ENCODE measurements around the gene MOCOS.
"Not testable (repeated sequence)": the region's sequence is repeated elsewhere in the genome, so short reads cannot be mapped to it uniquely, and the experiment has no call there.

The MOCOS gene

GRCh38 chr18:36200354-36200771, 13.1 kb downstream of the MOCOS start:
- in situ Hi-C loops (cut with MboI; ENCODE audit: low sequenced_read_pairs) = no loop called here
- peaks cover 8% of the 10 kb centered on the region for H3K4me1 ChIP-seq
- no peak for DNase-seq (ENCODE audit: low spot score in 2 of 2)
- no peaks in the 10 kb centered on the region for H3K9me3 ChIP-seq
- no peaks in the 10 kb centered on the region for H3K27me3 ChIP-seq (ENCODE audit: low read depth)
- no peaks in the 10 kb centered on the region for H3K36me3 ChIP-seq (replicated peaks)
- no peak overlapping the region for H3K4me3 ChIP-seq

- H3K36me3 ChIP-seq (replicated peaks) = no peaks in the 10 kb centered on the region
- H3K4me3 ChIP-seq = no peak overlapping the region
- in situ Hi-C loops (cut with MboI; ENCODE audit: low sequenced_read_pairs) = no loop called here
Observed at GRCh38 chr18:36201765-36202164, 14.5 kb downstream of the MOCOS start.

DNA sequence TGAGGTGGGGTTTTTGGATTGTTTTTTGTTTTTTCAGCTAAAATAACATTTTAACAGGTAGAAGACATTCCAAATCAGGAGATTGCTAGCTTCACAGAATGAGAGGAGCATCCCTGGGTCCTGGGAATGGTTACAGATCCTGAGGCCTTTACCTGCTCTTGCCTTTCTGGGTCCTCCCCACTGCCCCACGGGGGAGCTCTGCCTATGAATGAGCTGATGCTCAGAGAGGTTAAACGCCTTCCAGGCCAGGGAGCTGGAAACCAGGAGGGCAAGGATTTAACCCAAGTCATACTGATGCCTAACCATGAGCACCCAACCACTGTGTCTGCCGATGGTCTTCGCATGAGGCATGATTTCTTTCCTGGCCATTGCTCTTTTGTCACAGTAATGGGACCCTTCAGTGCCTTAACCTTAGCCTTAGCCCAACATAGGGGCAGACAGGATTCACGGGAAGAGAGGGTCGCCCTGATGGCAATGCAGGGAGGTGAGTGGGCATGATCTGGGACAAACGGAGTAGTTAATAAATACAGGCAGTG, 16.1 kb downstream of the MOCOS start:
- Histone ChIP-seq H3K36me3 (replicated peaks) (0 out of 2 replicates have a peak, but pooled peaks cover 1% of the 10 kb centered on the region), H3K9me3 (peaks cover under 1% of the 10 kb centered on the region; the same call in 1 of the 2 replicates), H3K4me3 (no peak overlapping the region), H3K4me1 (no peaks in the 10 kb centered on the region), H3K27me3 (ENCODE audit: low read depth) (no peaks in the 10 kb centered on the region)
- in situ Hi-C loops (cut with MboI; ENCODE audit: low sequenced_read_pairs) = no loop called here
- DNase-seq (ENCODE audit: low spot score in 2 of 2) = no peak

More at GRCh38 chr18:36201765-36202164, 14.5 kb downstream of the MOCOS start:
- no peak for DNase-seq (ENCODE audit: low spot score in 2 of 2)
- Histone ChIP-seq H3K4me1 (peaks cover 8% of the 10 kb centered on the region), H3K27me3 (ENCODE audit: low read depth) (no peaks in the 10 kb centered on the region), H3K9me3 (no peaks in the 10 kb centered on the region)

GRCh38 chr18:36205166-36205565, 17.9 kb downstream of the MOCOS start:
- Histone ChIP-seq H3K36me3 (replicated peaks) (0 out of 2 replicates have a peak, but pooled peaks cover 5% of the 10 kb centered on the region), H3K9me3 (peaks cover 4% of the 10 kb centered on the region; the same call in 1 of the 2 replicates), H3K4me1 (no peaks in the 10 kb centered on the region), H3K4me3 (no peak overlapping the region), H3K27me3 (ENCODE audit: low read depth) (no peaks in the 10 kb centered on the region)
- in situ Hi-C loops (cut with MboI; ENCODE audit: low sequenced_read_pairs) = no loop called here
- no peak for DNase-seq (ENCODE audit: low spot score in 2 of 2)

- Histone ChIP-seq H3K4me3 (no peak overlapping the region), H3K4me1 (no peaks in the 10 kb centered on the region), H3K9me3 (peaks cover 4% of the 10 kb centered on the region; the same call in 1 of the 2 replicates), H3K27me3 (ENCODE audit: low read depth) (no peaks in the 10 kb centered on the region), H3K36me3 (replicated peaks) (0 out of 2 replicates have a peak, but pooled peaks cover 5% of the 10 kb centered on the region)
- in situ Hi-C loops (cut with MboI; ENCODE audit: low sequenced_read_pairs) = no loop called here
- no peak for DNase-seq (ENCODE audit: low spot score in 2 of 2)
Observed at GRCh38 chr18:36207303-36207702, 20.0 kb downstream of the MOCOS start.

DNA sequence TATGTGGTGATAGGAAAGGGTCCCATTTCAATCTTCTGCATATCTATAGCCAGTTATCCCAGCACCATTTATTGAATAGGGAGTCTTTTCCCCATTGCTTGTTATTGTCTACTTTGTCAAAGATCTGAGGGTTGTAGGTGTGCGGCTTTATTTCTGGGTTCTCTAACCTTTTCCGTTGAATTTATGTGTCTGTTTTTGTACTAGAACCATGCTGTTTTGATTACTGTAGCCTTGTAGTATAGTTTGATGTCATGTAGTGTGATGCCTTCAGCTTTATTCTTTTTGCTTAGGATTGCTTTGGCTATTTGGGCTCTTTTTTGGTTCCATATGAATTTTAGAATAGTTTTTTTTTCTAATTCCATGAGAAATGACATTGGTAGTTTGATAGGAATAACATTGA, 20.7 kb downstream of the MOCOS start:
- H3K9me3 ChIP-seq; DNase-seq (ENCODE audit: low spot score in 2 of 2); H3K27me3 ChIP-seq (ENCODE audit: low read depth); H3K4me1 ChIP-seq; in situ Hi-C loops (cut with MboI; ENCODE audit: low sequenced_read_pairs); H3K4me3 ChIP-seq; H3K36me3 ChIP-seq (replicated peaks): not testable (repeated sequence)

- no peak for DNase-seq (ENCODE audit: low spot score in 2 of 2)
- Histone ChIP-seq H3K27me3 (ENCODE audit: low read depth) (no peaks in the 10 kb centered on the region), H3K4me3 (no peak overlapping the region), H3K36me3 (replicated peaks) (0 out of 2 replicates have a peak, but pooled peaks cover 5% of the 10 kb centered on the region), H3K4me1 (no peaks in the 10 kb centered on the region), H3K9me3 (peaks cover 4% of the 10 kb centered on the region; the same call in 1 of the 2 replicates)
- in situ Hi-C loops (cut with MboI; ENCODE audit: low sequenced_read_pairs) = no loop called here
Observed at GRCh38 chr18:36211612-36212065, 24.3 kb downstream of the MOCOS start.

DNA sequence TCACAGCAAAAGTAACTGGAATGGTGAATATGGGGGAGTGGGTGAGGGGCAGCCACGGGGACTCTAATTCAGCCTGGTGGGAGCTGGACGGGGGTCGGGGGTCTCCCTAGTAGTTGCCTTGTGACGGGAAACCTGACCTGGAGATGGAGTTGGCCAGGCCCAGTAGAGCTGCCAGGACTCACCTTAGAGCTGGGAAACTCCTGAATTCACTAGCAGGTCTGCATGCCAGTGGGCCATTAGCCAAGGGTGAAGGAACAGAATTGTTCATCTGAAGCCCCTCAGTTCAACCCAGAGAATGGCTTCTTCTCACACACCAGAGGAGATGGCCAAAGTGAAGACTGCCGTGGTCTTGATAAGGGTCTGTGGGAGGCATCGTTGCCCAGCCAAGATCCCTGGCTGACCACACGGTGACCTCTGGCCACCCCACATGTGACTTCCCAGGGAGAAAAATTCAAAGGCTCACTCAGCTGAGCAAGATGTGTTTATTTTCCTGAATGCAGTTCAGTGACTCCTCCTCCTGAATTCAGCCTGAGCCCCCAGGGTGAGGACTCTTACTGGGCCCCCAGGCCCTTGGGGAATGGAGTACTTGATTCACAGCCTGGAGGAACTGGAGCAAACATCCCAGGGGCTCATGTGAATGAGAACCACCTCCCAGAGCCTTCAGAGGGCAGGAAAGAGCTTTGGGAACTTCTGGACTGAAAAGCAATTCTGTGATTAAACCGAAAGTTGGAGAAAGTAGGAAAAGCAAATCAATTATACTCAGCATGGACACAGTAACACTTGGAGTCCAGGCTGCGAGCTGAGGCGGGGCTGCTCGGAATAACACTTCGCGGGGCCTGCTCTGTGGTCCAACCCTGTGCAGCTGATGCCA, 25.2 kb downstream of the MOCOS start:
- in situ Hi-C loops (cut with MboI; ENCODE audit: low sequenced_read_pairs) = no loop called here
- 0 out of 2 replicates have a peak, but pooled peaks cover 5% of the 10 kb centered on the region for H3K36me3 ChIP-seq (replicated peaks)
- H3K27me3 ChIP-seq (ENCODE audit: low read depth) = no peaks in the 10 kb centered on the region
- H3K9me3 ChIP-seq = peaks cover 4% of the 10 kb centered on the region; the same call in 1 of the 2 replicates
- H3K4me1 ChIP-seq = no peaks in the 10 kb centered on the region
- no peak overlapping the region for H3K4me3 ChIP-seq
- DNase-seq (ENCODE audit: low spot score in 2 of 2) = no peak

- Histone ChIP-seq H3K4me1 (no peaks in the 10 kb centered on the region), H3K27me3 (ENCODE audit: low read depth) (no peaks in the 10 kb centered on the region), H3K36me3 (replicated peaks) (no peaks in the 10 kb centered on the region), H3K9me3 (no peaks in the 10 kb centered on the region), H3K4me3 (no peak overlapping the region)
- no peak for DNase-seq (ENCODE audit: low spot score in 2 of 2)
- in situ Hi-C loops (cut with MboI; ENCODE audit: low sequenced_read_pairs) = no loop called here
Observed at GRCh38 chr18:36214811-36215210, 27.5 kb downstream of the MOCOS start.

GRCh38 chr18:36215577-36215976, 28.3 kb downstream of the MOCOS start:
- H3K4me1 ChIP-seq = no peaks in the 10 kb centered on the region
- no peaks in the 10 kb centered on the region for H3K9me3 ChIP-seq
- no peak for DNase-seq (ENCODE audit: low spot score in 2 of 2)
- no peaks in the 10 kb centered on the region for H3K27me3 ChIP-seq (ENCODE audit: low read depth)
- no peaks in the 10 kb centered on the region for H3K36me3 ChIP-seq (replicated peaks)
- in situ Hi-C loops (cut with MboI; ENCODE audit: low sequenced_read_pairs) = no loop called here
- H3K4me3 ChIP-seq = no peak overlapping the region

DNA sequence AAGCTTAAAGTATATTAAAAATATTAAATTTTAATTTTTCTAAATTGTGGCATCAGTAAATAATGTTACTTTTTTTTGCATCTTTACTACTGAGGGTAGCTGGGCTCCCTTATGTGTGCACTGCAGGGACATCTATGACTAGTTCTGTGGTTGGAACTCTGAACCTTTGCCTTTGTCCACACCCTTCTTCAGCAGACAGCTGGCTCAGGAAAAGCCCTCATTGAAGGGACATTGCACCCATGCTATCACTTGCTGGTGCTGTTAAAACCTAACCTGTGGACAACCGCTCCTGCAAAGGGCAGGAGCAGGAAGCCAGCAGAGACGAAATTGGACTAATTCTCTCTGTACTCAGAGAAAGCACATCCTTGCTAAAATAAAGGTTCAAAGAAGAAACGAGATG, 30.1 kb downstream of the MOCOS start:
- no peaks in the 10 kb centered on the region for H3K9me3 ChIP-seq
- no peaks in the 10 kb centered on the region for H3K4me1 ChIP-seq
- no peak for DNase-seq (ENCODE audit: low spot score in 2 of 2)
- no peaks in the 10 kb centered on the region for H3K36me3 ChIP-seq (replicated peaks)
- H3K4me3 ChIP-seq = no peak overlapping the region
- H3K27me3 ChIP-seq (ENCODE audit: low read depth) = no peaks in the 10 kb centered on the region
- in situ Hi-C loops (cut with MboI; ENCODE audit: low sequenced_read_pairs) = no loop called here

DNA sequence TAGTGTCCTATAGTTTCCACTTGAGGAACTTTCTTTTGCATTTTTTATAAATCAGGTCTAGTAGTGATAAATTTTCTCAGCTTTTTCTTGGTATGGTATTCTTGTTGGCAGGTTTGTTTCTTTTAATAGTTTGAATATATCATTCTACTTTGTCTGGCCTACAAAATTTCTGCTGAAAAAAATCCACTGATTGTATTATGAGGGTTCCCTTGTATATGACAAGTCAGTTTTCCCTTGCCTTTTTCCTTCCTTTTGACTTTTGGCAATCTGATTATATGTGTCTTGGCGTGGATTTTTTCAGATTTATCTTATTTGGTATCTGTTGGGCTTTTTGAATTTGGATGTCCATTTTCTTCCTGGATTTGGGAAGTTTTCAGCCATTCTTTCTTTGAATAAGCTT, 41.9 kb downstream of the MOCOS start:
- Histone ChIP-seq H3K4me1 (no peaks in the 10 kb centered on the region), H3K4me3 (no peak overlapping the region), H3K27me3 (ENCODE audit: low read depth) (no peaks in the 10 kb centered on the region), H3K9me3 (no peaks in the 10 kb centered on the region), H3K36me3 (replicated peaks) (no peaks in the 10 kb centered on the region)
- in situ Hi-C loops (cut with MboI; ENCODE audit: low sequenced_read_pairs) = no loop called here
- no peak for DNase-seq (ENCODE audit: low spot score in 2 of 2)

DNA sequence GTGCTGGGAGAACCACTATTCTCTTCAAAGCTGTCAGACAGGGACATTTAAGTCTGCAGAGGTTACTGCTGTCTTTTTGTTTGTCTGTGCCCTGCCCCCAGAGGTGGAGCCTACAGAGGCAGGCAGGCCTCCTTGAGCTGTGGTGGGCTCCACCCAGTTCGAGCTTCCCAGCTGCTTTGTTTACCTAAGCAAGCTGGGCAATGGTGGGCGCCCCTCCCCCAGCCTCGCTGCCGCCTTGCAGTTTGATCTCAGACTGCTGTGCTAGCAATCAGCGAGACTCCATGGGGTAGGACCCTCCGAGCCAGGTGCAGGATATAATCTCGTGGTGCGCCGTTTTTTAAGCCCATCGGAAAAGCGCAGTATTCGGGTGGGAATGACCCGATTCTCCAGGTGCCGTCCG, 53.2 kb downstream of the MOCOS start:
- H3K4me3 ChIP-seq; H3K36me3 ChIP-seq (replicated peaks); H3K27me3 ChIP-seq (ENCODE audit: low read depth); in situ Hi-C loops (cut with MboI; ENCODE audit: low sequenced_read_pairs); H3K9me3 ChIP-seq; H3K4me1 ChIP-seq; DNase-seq (ENCODE audit: low spot score in 2 of 2): not testable (repeated sequence)

DNA sequence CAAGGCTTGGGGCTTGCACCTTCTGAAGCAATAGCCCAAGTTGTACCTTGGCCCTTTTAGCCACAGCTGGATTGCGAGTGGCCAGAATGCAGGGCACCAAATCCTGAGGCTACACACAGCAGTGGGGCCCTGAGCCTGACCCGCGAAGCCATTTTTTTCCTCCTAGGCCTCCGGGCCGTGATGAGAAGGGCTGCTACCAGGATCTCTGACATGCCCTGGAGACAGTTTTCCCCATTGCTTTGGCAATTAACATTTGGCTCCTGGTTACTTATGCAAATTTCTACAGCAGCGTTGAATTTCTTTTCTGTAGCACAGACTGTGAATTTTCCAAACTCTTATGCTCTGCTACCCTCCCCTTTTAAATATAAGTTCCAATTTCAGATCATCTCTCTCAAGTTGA, 54.5 kb downstream of the MOCOS start:
- Histone ChIP-seq H3K9me3 (no peaks in the 10 kb centered on the region; the same call in 1 of the 2 replicates), H3K4me1 (no peaks in the 10 kb centered on the region), H3K4me3 (no peak overlapping the region), H3K27me3 (ENCODE audit: low read depth) (no peaks in the 10 kb centered on the region), H3K36me3 (replicated peaks) (no peaks in the 10 kb centered on the region; the same call in 1 of the 2 replicates)
- no peak for DNase-seq (ENCODE audit: low spot score in 2 of 2)
- in situ Hi-C loops (cut with MboI; ENCODE audit: low sequenced_read_pairs) = no loop called here

Measured in HAP-1 (cell line).